ENCODE results near the gene EFCAB6. TPM values are rescaled to one million over a fixed set of nuclear protein-coding genes. Genes with fewer than 3 reads are reported as not detected.

Gene EFCAB6
- polyA plus RNA-seq, 3 donors: not detected

- Mint-ChIP-seq H3K27ac (peak overlapping the region; percentile 47 to 93 (median 79)), H3K36me3 (no peaks in the 10 kb centered on the region), H3K4me3 (peak overlapping the region; percentile 90 to 92), H3K9me3 (no peaks in the 10 kb centered on the region), H3K4me1 (peaks cover 17% of the 10 kb centered on the region), H3K27me3 (ENCODE audit: low read depth in 3 of 3) (peaks cover 0 to 4% (median 3%) of the 10 kb centered on the region in 3 donors)
- Histone ChIP-seq H3K9me3 (replicated peaks in 1 of 2; ENCODE audit: control insufficient read depth in 1 of 2, insufficient read depth in 1 of 2, low read length in 2 of 2) (no peaks in the 10 kb centered on the region), H3K27me3 (ENCODE audit: control insufficient read depth in 2 of 2, insufficient read depth in 2 of 2, low read length in 2 of 2) (no peaks in the 10 kb centered on the region), H3K4me2 (replicated peaks; ENCODE audit: extremely low read depth, low read length, poor library complexity, severe bottlenecking) (peak overlapping the region; percentile 97), H3K4me3 (replicated peaks in 1 of 3; ENCODE audit: low read depth in 2 of 3, low read length in 3 of 3) (peak overlapping the region; percentile 86 to 99 (median 89)), H2AFZ (ENCODE audit: insufficient read depth, low read depth, low read length, poor library complexity, severe bottlenecking) (peak overlapping the region; percentile 100), H3K4me1 (ENCODE audit: control insufficient read depth in 1 of 2, insufficient read depth in 2 of 2, low read length in 2 of 2) (peaks cover 16 to 17% of the 10 kb centered on the region in 2 donors), H3K79me2 (ENCODE audit: insufficient read depth, low read length) (peaks cover 6% of the 10 kb centered on the region), H3K36me3 (replicated peaks in 1 of 2; ENCODE audit: control insufficient read depth in 1 of 2, insufficient read depth in 2 of 2, low read length in 2 of 2) (no peaks in the 10 kb centered on the region), H3K27ac (ENCODE audit: low read depth in 1 of 2, low read length in 2 of 2) (peak overlapping the region in 1 of 2 donors; percentile 88), H3K9ac (ENCODE audit: insufficient read depth, low read length, poor library complexity, severe bottlenecking) (peak overlapping the region; percentile 77), H4K20me1 (ENCODE audit: insufficient read depth, low read length) (no peaks in the 10 kb centered on the region)
- intact Hi-C loops (cut with micrococcal nuclease): no loop called here
- DNase-seq: peak in 1 of 3 donors; percentile 8
- 0% methylated on average over 16 of the region's 21 CpGs for WGBS (ENCODE audit: insufficient coverage)
- TF ChIP-seq CTCF (IDR thresholded peaks at IDR 0.05): no peak
These were observed 342 bp downstream of the EFCAB6 start for GRCh38 chr22:43811777-43812148.

- Mint-ChIP-seq H3K27me3 (ENCODE audit: low read depth in 3 of 3) (peaks cover 6 to 20% (median 16%) of the 10 kb centered on the region in 3 donors), H3K36me3 (no peaks in the 10 kb centered on the region), H3K9me3 (peaks cover 11 to 22% (median 16%) of the 10 kb centered on the region in 7 donors), H3K4me3 (no peak overlapping the region), H3K27ac (no peak overlapping the region), H3K4me1 (no peaks in the 10 kb centered on the region)
- no peaks in the 10 kb centered on the region for H3K4me1 ChIP-seq (ENCODE audit: control insufficient read depth in 1 of 2, insufficient read depth in 2 of 2, low read length in 2 of 2)
- H3K9me3 ChIP-seq (replicated peaks in 1 of 2; ENCODE audit: control insufficient read depth in 1 of 2, insufficient read depth in 1 of 2, low read length in 2 of 2): peaks cover 0 to 21% of the 10 kb centered on the region in 2 donors
- H3K4me2 ChIP-seq (replicated peaks; ENCODE audit: extremely low read depth, low read length, poor library complexity, severe bottlenecking): no peak overlapping the region
- H3K9ac ChIP-seq (ENCODE audit: insufficient read depth, low read length, poor library complexity, severe bottlenecking): no peak overlapping the region
- no peak for DNase-seq
- H3K27me3 ChIP-seq (ENCODE audit: control insufficient read depth in 2 of 2, insufficient read depth in 2 of 2, low read length in 2 of 2): no peaks in the 10 kb centered on the region
- H3K27ac ChIP-seq (ENCODE audit: low read depth in 1 of 2, low read length in 2 of 2): no peak overlapping the region
- no peak overlapping the region for H3K4me3 ChIP-seq (replicated peaks in 1 of 3; ENCODE audit: low read depth in 2 of 3, low read length in 3 of 3)
- TF ChIP-seq CTCF (IDR thresholded peaks at IDR 0.05): no peak
- intact Hi-C loops (cut with micrococcal nuclease): no loop called here
- 69% methylated on average over 2 of the region's 5 CpGs for WGBS (ENCODE audit: insufficient coverage)
- H2AFZ ChIP-seq (ENCODE audit: insufficient read depth, low read depth, low read length, poor library complexity, severe bottlenecking): no peak overlapping the region
- H3K79me2 ChIP-seq (ENCODE audit: insufficient read depth, low read length): no peaks in the 10 kb centered on the region
- no peaks in the 10 kb centered on the region for H3K36me3 ChIP-seq (replicated peaks in 1 of 2; ENCODE audit: control insufficient read depth in 1 of 2, insufficient read depth in 2 of 2, low read length in 2 of 2)
- H4K20me1 ChIP-seq (ENCODE audit: insufficient read depth, low read length): no peaks in the 10 kb centered on the region
These were observed 9.1 kb downstream of the EFCAB6 start for GRCh38 chr22:43802897-43803495.

Data from CD14-positive monocyte (primary cell).